A204.1 (cell line): ENCODE measurements around the gene MACIR.

ENCODE experiments used
- FAIRE-seq: peaks from 2 replicates; lab custom pipeline; 2012; peaks lifted over from hg19 to GRCh38; lab: Jason Lieb, UNC

The MACIR gene

GRCh38 chr5:103247118-103247517, 11.4 kb upstream of the MACIR start:
- no peak for FAIRE-seq

- FAIRE-seq: no peak
These were observed 9.5 kb upstream of the MACIR start for GRCh38 chr5:103249068-103249467.

- no peak for FAIRE-seq
These were observed 3.6 kb upstream of the MACIR start for GRCh38 chr5:103254921-103255320.

DNA sequence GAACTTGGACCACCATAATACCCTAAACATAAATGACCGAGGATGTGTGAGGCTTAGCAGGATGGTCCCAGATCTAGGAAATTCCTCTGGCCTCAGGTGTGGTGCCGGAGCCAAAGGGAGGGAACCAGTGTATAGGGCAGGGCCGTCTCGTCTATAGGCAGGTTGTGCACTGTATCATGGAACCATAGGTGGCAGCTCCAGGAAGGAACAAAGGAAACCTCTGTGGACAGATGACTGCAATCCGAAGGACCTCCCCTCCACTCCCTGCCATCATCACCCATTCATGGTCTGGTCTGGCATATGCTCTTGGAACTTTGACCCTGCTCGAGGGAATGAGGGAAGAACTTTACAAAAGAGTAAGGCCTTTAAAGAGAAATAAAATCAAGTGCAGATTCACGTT, 2.9 kb upstream of the MACIR start:
- no peak for FAIRE-seq

DNA sequence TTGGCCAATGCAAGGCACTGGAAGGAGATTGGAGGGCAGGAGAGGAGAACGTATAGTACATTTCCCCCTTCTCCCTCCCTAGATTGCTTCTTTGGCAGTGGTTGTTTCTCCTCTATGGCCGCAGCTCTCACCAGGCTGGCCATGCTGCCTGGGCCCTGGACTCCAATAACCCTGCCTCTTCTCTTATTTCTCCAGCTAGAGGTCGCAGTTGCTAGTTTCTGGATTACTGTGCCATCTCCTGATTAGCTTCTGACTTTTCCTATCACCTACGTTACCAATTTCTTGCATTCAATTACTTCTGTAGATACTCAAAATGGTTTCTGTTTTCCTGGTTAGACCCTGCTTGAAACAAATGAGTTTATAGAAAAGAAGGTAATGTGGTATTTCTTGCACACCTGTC, 2.4 kb upstream of the MACIR start:
- no peak for FAIRE-seq

- no peak for FAIRE-seq
These were observed 568 bp downstream of the MACIR start for GRCh38 chr5:103258957-103259704.

GRCh38 chr5:103259705-103260355, 1.3 kb downstream of the MACIR start:
- no peak for FAIRE-seq

GRCh38 chr5:103260951-103261350, 2.4 kb downstream of the MACIR start:
- no peak for FAIRE-seq

DNA sequence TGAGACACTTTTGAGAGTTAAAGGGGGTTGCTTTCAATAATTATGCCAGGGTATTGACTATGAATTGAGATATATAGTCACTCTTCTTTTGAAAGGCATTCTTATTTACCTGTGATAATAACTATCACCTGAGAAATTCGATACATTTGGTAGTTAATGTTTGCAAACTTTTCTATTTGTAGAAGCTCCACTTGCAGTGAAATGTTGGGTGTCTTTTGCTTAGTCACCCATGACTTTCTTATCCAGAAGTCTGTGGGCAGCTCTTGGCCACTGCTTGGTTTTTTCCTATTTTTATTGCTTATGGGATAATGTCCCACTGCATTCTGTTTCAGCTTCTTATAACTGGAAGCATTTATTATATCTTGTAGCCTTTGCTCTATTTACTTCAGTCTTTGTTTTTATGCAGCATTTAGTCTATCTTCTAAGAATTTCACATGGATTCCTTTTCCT, 3.9 kb downstream of the MACIR start:
- no peak for FAIRE-seq

- FAIRE-seq: no peak
These were observed 4.5 kb downstream of the MACIR start for GRCh38 chr5:103263054-103263453.

GRCh38 chr5:103264508-103264907, 5.9 kb downstream of the MACIR start:
- FAIRE-seq: no peak

- FAIRE-seq: no peak
These were observed 12.0 kb downstream of the MACIR start for GRCh38 chr5:103270581-103270980.

DNA sequence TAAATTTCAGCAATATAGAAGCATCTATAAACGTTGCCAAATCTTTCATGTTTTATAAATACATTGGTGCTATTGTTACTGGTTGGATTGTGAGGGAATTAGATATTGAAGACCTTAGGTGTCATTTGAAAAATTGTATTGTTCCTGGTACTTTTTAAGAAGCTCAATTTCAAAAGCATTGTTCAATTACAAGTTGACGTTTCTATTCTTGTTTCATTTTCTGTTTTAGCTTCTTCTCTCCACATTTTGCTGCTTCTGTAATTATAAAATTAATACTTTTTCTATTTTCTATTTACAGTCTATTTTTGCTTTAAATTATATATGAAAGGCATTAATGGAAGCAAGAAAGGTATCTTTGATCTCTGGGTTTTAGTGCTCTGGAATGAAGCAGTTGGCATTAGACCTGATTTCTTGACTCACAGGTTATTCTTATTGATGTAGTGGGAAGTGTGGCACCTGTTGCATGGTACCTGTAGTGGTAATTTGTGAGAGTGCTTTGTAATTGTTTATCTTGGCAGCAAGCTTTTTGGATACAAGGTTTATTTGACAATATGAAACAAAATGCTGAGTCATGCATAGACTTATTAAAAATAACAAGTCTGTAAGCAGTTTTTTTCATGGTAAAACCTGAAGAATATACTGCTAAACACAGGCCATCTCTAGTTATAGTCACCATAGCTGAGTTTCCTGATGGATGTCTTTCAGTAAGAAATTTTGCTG, 13.2 kb downstream of the MACIR start:
- no peak for FAIRE-seq

DNA sequence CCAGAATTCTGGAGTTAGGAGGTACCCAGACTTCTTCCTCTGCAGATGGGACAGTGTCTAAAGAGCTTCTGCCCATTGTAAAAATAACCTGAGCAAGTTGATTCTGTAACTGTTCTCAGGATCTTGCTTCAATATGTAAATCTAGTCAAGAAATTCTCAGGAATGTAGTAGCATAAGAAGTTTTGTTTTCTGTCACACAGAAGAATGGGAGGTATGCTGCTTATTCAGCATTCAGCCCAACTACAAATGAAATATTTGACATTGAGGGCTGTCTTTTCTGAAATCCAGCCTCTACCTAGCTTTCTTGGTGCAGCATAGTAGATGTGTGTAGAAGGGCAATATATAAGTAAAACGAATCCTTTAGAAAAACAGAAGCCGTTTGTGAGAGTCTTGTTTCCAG, 13.8 kb downstream of the MACIR start:
- FAIRE-seq: no peak

- no peak for FAIRE-seq
These were observed 15.4 kb downstream of the MACIR start for GRCh38 chr5:103273952-103274351.

DNA sequence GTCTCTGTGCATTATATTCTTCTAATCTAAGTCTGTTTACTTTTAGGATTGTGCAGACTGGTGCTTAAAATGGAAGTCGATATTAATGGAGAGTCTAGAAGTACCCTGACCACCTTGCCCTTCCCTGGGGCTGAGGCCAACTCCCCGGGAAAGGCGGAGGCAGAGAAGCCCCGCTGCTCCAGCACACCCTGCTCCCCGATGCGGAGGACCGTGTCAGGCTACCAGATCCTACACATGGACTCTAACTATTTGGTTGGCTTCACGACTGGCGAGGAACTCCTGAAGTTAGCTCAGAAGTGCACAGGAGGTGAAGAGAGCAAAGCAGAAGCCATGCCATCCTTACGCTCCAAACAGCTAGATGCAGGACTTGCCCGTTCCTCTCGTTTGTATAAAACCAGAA, 17.3 kb downstream of the MACIR start:
- no peak for FAIRE-seq

DNA sequence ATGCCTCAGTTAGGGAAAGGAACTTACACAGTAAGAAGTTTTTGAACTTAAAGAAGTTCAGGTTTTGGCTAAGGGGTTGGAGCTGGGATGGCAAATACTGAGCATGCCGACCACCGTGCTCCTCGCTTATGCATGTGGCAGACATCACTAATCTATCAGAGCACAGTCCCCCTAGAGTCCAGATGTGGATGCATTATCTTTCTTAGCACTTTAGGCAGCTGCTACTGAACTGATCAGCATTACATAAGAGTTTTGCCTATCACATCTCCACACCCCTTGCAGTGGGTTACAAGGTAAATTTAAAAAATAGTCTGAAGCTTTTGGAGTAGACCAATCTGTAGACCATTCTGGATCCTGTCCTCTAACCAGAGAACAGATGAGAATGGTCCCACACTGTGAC, 22.4 kb downstream of the MACIR start:
- no peak for FAIRE-seq

- no peak for FAIRE-seq
These were observed 24.6 kb downstream of the MACIR start for GRCh38 chr5:103283120-103283519.

- no peak for FAIRE-seq
These were observed 25.3 kb downstream of the MACIR start for GRCh38 chr5:103283869-103284268.

DNA sequence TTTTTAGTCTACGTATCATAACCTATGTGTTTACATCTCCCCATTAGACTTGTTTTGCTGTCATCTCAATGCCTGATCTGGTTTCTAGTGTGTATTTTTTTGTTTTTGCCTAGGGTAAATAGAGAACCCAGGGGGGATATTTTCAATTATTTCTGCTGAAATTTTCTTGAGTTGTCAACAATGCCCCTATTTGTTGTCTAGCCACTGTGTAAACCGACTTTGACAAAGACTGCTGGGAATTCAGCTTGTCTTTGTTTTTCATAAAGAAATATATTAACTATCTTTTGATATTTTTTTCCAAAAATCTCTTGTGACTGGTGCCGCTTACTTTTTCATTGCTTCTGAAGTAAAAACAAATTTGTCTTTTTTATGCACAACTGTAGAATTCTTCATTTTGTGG, 28.1 kb downstream of the MACIR start:
- FAIRE-seq: no peak

DNA sequence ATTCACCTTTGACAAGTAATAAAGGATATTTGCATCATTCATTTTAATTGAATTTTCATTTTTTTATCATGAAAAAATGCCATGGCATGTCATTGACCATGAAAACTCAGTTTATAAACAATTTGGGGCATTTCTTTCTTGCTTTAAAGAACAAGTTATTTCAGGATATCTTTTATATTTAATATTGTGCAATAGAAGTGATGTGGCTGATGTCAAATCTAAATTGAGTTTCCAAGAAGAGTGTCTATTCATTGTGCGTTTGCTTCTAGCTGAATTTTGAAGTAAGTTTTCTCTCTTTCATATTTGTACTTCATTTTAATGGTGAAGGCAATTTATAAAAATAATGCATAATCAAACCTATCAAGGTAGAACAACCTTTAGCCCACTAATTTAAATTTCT, 30.5 kb downstream of the MACIR start:
- no peak for FAIRE-seq

- no peak for FAIRE-seq
These were observed 32.3 kb downstream of the MACIR start for GRCh38 chr5:103290846-103291245.

DNA sequence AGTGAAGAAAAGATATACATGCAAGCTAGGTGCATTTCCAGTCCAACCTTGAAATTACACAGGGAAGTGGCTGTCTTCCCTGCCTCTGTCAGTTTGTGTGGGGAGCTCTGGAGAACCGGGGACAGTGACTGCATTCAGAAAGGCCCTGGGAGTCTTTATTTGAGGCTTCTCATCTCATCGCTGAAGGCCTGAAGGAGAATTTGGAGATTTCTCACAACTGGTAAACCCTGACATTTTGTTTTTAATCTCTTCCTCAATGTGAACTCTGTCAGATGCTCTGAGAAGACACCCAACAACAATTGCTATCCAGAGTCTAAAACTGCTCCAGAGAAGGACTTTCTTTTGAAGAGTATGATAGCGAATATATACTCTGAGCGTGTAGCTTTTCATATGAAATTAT, 33.0 kb downstream of the MACIR start:
- no peak for FAIRE-seq
